GM19452 (cell line): ENCODE results near the gene TAS2R13.

Experiments used
- ATAC-seq: cut with Tn5 transposase; IDR thresholded peaks from one replicate; pipeline ENCODE4 v1.9.1; 2021; ENCODE audit not compliant: unreplicated experiment

Gene TAS2R13, protein sequence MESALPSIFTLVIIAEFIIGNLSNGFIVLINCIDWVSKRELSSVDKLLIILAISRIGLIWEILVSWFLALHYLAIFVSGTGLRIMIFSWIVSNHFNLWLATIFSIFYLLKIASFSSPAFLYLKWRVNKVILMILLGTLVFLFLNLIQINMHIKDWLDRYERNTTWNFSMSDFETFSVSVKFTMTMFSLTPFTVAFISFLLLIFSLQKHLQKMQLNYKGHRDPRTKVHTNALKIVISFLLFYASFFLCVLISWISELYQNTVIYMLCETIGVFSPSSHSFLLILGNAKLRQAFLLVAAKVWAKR

DNA sequence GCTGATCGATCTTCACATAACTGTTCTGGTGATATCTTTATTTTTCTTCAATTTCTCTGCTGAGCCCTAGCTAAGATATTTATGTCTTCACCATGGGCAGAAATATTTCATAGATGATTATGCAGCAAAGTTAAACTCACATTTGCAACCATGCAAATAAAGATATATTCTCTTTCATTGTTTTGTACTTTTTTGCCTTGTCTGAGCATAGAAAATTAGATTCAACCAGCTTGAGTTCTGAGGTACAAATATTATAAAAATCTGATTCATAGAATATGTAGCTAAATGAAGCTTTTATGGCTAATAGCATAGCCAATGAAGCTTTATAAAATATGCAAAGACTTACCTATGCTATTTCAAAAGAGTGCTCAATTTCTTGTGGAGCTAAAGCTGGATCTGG lies at the start of gene TAS2R13:
Gene TAS2R13 (minus strand): TSS at position 101 of the 400 bp plus-strand sequence. CDS start 264 bp downstream, outside the sequence.
- ATAC-seq, result no peak

DNA sequence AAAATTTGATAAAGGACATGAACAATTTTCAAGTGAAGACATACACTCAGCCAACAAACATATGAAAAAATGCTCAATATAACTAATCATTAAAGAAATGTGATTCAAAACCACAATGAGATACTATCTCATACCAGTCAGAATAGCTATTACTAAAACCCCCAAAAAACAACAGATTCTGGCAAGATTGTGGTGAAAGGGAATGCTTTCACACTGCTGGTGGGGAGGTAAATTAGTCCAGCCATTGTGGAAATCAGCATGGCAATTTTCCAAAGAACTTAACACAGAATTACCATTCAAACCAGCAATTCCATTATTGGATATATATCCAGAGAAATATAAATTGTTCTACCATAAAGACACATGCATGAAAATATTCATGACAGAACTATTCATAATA lies 48.4 kb upstream of the TAS2R13 start:
- ATAC-seq, result no peak

- ATAC-seq, result no peak
Measured at GRCh38 chr12:10956085-10956484, 46.7 kb upstream of the TAS2R13 start.

DNA sequence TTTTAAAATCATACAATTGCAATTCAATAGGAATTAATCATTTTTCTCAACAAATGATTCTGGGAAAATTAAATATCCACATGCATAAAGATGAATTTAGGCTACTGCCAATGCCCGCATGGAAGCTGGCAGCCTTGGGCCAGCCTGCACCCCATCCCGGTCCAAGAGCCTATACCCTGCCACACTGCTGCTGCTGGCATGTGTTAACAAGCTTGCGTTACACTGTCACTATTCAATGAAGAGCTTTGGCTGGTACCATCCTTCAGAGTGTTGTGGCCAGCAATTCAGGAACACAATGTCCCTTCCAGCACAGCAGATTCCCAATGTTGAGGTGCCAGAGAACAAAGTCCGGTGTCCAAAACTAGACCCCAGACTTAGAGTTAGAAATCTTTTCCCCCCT lies 43.3 kb upstream of the TAS2R13 start:
- no peak for ATAC-seq

DNA sequence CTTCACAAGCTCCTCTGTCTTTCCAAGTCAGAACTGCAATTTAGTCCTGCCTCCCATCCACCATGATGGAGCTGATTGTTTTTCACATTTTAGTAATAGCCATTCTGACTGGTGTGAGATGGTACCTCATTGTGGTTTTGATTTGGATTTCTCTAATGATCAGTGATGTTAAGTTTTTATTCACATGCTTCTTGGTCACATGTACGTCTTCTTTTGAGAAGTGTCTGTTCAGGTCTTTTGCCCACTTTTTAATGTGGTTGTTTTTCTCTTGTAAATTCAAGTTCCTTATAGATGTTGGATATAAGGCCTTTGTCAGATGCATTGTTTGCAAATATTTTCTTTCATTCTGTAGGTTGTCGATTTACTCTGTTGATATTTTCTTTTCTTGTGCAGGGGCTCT lies 33.8 kb upstream of the TAS2R13 start:
- no peak for ATAC-seq

- ATAC-seq, result no peak
Measured at GRCh38 chr12:10941916-10942607, 32.7 kb upstream of the TAS2R13 start.

DNA sequence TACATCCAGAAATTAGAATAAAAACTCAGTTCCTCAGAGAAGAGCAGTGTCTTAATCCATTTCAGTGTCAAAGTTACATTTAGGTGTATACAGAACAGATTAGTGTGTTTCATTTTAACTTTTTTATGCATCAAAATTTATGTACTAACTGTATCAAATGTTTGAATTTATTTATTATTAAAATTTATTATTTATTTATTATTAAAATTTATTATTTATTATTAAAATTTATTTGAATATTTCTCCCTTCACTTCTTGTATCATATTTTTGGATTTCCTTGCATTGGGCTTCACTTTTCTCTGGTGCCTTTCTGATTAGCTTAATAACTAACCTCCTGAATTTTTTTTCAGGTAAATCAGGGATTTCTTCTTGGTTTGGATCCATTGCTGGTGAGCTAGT lies 32.0 kb upstream of the TAS2R13 start:
- no peak for ATAC-seq

GRCh38 chr12:10940389-10940788 lies 31.0 kb upstream of the TAS2R13 start:
- no peak for ATAC-seq

DNA sequence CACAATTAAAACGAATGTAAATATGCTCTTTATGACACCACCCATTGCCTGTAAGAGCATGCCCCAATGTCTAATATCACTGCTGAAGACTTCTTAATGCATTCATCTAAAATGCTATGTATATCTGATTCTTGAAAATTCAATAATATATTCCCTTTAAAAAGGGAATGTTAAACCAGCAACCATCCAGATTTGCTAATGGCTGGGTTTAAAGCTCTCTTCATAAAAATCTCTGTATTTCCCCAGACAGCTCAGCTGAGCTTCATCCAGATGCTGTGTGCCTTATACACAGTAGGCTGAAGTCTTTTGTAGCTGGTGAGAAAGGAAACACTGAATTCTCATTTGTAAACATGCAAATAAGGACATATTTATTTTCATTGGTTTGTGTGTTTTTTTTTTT lies 29.8 kb upstream of the TAS2R13 start, which contains the start of gene TAS2R14:
Gene TAS2R14 (minus strand): TSS at position 101 of the 400 bp plus-strand sequence. CDS start 56 bp downstream, at position 45.
- ATAC-seq, result no peak

DNA sequence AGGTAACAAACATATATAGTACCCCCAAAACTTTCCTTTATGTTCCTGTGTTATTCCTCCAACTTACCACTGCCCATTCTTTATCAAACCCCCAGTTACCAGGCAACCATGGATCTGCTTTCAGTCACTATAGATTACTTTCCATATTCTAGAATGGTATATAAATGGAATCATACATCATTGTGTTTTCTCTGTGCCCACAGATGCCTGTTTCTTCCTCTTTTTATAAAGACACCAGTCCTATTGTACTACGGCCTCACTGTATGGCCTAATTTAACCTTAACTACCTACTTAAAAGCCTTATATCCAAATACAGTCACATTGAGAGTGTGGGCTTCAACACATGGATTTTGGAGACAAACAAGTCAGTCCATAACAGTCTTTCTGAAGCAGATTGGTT lies 27.1 kb upstream of the TAS2R13 start:
- ATAC-seq, result no peak

GRCh38 chr12:10928746-10929286 lies 19.5 kb upstream of the TAS2R13 start, which contains the start of gene PRH2:
Gene PRH2 (plus strand): TSS chr12:10929236. CDS start chr12:10929274, 38 bp downstream.
- no peak for ATAC-seq

- no peak for ATAC-seq
Measured at GRCh38 chr12:10926269-10926668, 16.9 kb upstream of the TAS2R13 start.

GRCh38 chr12:10919809-10920208 lies 10.4 kb upstream of the TAS2R13 start:
- ATAC-seq, result no peak

GRCh38 chr12:10910380-10910779 lies 1.0 kb upstream of the TAS2R13 start:
- no peak for ATAC-seq

GRCh38 chr12:10904686-10905085 lies 4.7 kb downstream of the TAS2R13 start:
- ATAC-seq, result no peak

- no peak for ATAC-seq
Measured at GRCh38 chr12:10901427-10901826, 7.9 kb downstream of the TAS2R13 start.

GRCh38 chr12:10900972-10901371 lies 8.4 kb downstream of the TAS2R13 start:
- no peak for ATAC-seq

- ATAC-seq, result no peak
Measured at GRCh38 chr12:10900530-10900929, 8.8 kb downstream of the TAS2R13 start.

- ATAC-seq, result no peak
Measured at GRCh38 chr12:10896854-10897253, 12.5 kb downstream of the TAS2R13 start.

GRCh38 chr12:10891937-10892336 lies 17.4 kb downstream of the TAS2R13 start:
- ATAC-seq, result no peak

DNA sequence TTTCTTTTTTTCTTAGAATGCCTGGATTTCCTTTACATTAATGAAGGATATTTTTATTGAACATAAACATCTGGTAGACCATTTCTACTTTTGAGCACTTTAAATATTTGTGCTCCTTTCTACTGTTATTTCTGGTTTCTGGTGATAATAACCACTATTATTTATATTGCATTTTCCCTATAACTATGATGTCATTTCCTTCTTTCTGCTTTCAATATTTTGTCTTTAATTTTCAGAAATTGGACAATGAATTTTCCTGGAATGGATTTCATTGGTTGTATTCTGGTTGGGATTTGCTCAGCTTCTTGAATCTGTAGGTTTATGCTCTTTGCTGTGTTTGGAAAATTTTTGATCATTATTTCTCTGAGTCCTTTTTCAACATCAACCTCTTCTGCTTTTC lies 20.1 kb downstream of the TAS2R13 start:
- no peak for ATAC-seq

DNA sequence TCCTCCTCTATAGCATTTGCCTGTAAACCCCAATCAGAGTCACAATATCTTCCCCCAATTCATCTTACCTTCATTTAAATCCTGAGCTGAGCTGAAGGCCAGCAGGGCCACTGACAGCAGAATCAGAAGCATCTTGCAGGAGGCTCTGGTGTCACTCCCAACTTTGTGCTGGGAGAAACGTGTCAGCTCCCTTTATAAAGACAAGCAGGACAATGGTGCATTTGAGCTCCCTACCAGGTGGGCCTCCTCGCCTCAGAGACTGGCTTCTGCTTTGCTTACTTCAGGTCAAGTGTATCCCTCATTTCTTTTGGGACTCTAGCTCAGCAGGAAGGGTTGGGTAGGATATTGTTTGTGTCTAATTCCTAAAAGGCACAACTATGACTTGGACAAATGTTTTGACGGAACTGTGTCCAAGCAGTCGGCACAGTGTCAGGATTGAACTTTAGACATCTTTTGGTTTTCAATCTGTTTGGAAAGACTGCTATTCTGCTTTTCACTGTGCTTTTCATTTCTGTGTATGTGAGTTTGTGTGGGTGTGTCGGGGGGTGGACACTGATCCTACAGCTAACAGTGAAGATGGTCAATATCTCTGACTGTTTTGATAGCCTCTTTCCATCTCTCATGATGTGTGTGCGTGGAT lies 25.2 kb downstream of the TAS2R13 start, which contains the start of gene PRH1:
Gene PRH1 (minus strand): TSS at position 170 of the 640 bp plus-strand sequence. CDS start 38 bp downstream, at position 132.
- no peak for ATAC-seq
